ENCODE results near the gene TTC28. TPM values are rescaled to one million over a fixed set of nuclear protein-coding genes. Genes with fewer than 3 reads are reported as not detected.

Gene TTC28
- total RNA-seq, 5 donors from 2014 or later (not counting 1 experiment from before 2014, with no cell fraction given) = 2.3 to 7.8 (median 3.0) TPM

GRCh38 chr22:28146401-28147314 is 533.0 kb downstream of the TTC28 start:
- DNase-seq = no peak
- Histone ChIP-seq H3K4me1 (ENCODE audit: control insufficient read depth in 1 of 2, extremely low read depth in 1 of 2, insufficient read depth in 2 of 2, low read length in 2 of 2) (no peaks in the 10 kb centered on the region), H3K36me3 (ENCODE audit: control insufficient read depth in 2 of 2, extremely low read depth in 1 of 2, insufficient read depth in 1 of 2, low read length in 1 of 2) (no peaks in the 10 kb centered on the region), H3K4me3 (ENCODE audit: control insufficient read depth in 1 of 2, extremely low read depth in 1 of 2, low read length in 1 of 2) (no peak overlapping the region), H3K27ac (ENCODE audit: low read length) (no peak overlapping the region), H3K27me3 (replicated peaks in 1 of 2; ENCODE audit: control insufficient read depth in 2 of 2, extremely low read depth in 1 of 2, insufficient read depth in 2 of 2, low read length in 1 of 2) (peaks cover 0 to 3% of the 10 kb centered on the region in 2 experiments), H3K9me3 (no peaks in the 10 kb centered on the region)
- Mint-ChIP-seq H3K36me3 (no peaks in the 10 kb centered on the region), H3K4me3 (no peak overlapping the region), H3K27me3 (peaks cover 6 to 10% of the 10 kb centered on the region in 2 donors), H3K27ac (no peak overlapping the region), H3K4me1 (no peaks in the 10 kb centered on the region), H3K9me3 (no peaks in the 10 kb centered on the region)
- CTCF ChIA-PET = interaction anchor here in 1 of 2 donors (0.7 kb wide), 1 partner anchor 9 kb away, joined by 9 read pairs; no protein-coding TSS in a partner anchor
- no CpG with 5 or more reads among the region's 5 CpGs for WGBS (ENCODE audit: insufficient coverage)
- POLR2A ChIA-PET = no interaction called here
- ATAC-seq (replicated peaks in 1 of 4) = no peak

- H3K27me3 ChIP-seq (replicated peaks in 1 of 2; ENCODE audit: control insufficient read depth in 2 of 2, extremely low read depth in 1 of 2, insufficient read depth in 2 of 2, low read length in 1 of 2) = no peaks in the 10 kb centered on the region
- CTCF ChIA-PET = no interaction called here
- no peak overlapping the region for H3K27ac Mint-ChIP-seq
- no peaks in the 10 kb centered on the region for H3K4me1 ChIP-seq (ENCODE audit: control insufficient read depth in 1 of 2, extremely low read depth in 1 of 2, insufficient read depth in 2 of 2, low read length in 2 of 2)
- WGBS (ENCODE audit: insufficient coverage) = no CpG with 5 or more reads among the region's 3 CpGs
- no peak for ATAC-seq (replicated peaks in 1 of 4)
- H3K27me3 Mint-ChIP-seq = peaks cover 6 to 10% of the 10 kb centered on the region in 2 donors
- H3K36me3 Mint-ChIP-seq = no peaks in the 10 kb centered on the region
- POLR2A ChIA-PET = no interaction called here
- H3K27ac ChIP-seq (ENCODE audit: low read length) = no peak overlapping the region
- no peaks in the 10 kb centered on the region for H3K9me3 ChIP-seq
- no peak for DNase-seq
- H3K4me1 Mint-ChIP-seq = no peaks in the 10 kb centered on the region
- no peak overlapping the region for H3K4me3 ChIP-seq (ENCODE audit: control insufficient read depth in 1 of 2, extremely low read depth in 1 of 2, low read length in 1 of 2)
- H3K36me3 ChIP-seq (ENCODE audit: control insufficient read depth in 2 of 2, extremely low read depth in 1 of 2, insufficient read depth in 1 of 2, low read length in 1 of 2) = no peaks in the 10 kb centered on the region
- no peaks in the 10 kb centered on the region for H3K9me3 Mint-ChIP-seq
- H3K4me3 Mint-ChIP-seq = no peak overlapping the region
These were observed 535.5 kb downstream of the TTC28 start for GRCh38 chr22:28143961-28144745.

- Mint-ChIP-seq H3K9me3 (no peaks in the 10 kb centered on the region), H3K27me3 (peaks cover 6 to 10% of the 10 kb centered on the region in 2 donors), H3K4me3 (no peak overlapping the region), H3K36me3 (no peaks in the 10 kb centered on the region), H3K4me1 (no peaks in the 10 kb centered on the region), H3K27ac (no peak overlapping the region)
- Histone ChIP-seq H3K27ac (ENCODE audit: low read length) (no peak overlapping the region), H3K9me3 (no peaks in the 10 kb centered on the region), H3K36me3 (ENCODE audit: control insufficient read depth in 2 of 2, extremely low read depth in 1 of 2, insufficient read depth in 1 of 2, low read length in 1 of 2) (no peaks in the 10 kb centered on the region), H3K4me3 (ENCODE audit: control insufficient read depth in 1 of 2, extremely low read depth in 1 of 2, low read length in 1 of 2) (no peak overlapping the region), H3K27me3 (replicated peaks in 1 of 2; ENCODE audit: control insufficient read depth in 2 of 2, extremely low read depth in 1 of 2, insufficient read depth in 2 of 2, low read length in 1 of 2) (no peaks in the 10 kb centered on the region), H3K4me1 (ENCODE audit: control insufficient read depth in 1 of 2, extremely low read depth in 1 of 2, insufficient read depth in 2 of 2, low read length in 2 of 2) (no peaks in the 10 kb centered on the region)
- ChIA-PET CTCF (no interaction called here), POLR2A (no interaction called here)
- WGBS (ENCODE audit: insufficient coverage) = no CpG with 5 or more reads among the region's 2 CpGs
- ATAC-seq (replicated peaks in 1 of 4) = no peak
- DNase-seq = no peak
These were observed 536.3 kb downstream of the TTC28 start for GRCh38 chr22:28143241-28143865.

- Mint-ChIP-seq H3K27ac (no peak overlapping the region), H3K4me3 (no peak overlapping the region), H3K4me1 (no peaks in the 10 kb centered on the region), H3K27me3 (peaks cover 4 to 6% of the 10 kb centered on the region in 2 donors), H3K36me3 (no peaks in the 10 kb centered on the region), H3K9me3 (no peaks in the 10 kb centered on the region)
- no peaks in the 10 kb centered on the region for H3K9me3 ChIP-seq
- no peak overlapping the region for H3K27ac ChIP-seq (ENCODE audit: low read length)
- no peaks in the 10 kb centered on the region for H3K4me1 ChIP-seq (ENCODE audit: control insufficient read depth in 1 of 2, extremely low read depth in 1 of 2, insufficient read depth in 2 of 2, low read length in 2 of 2)
- peaks cover 0 to 3% of the 10 kb centered on the region in 2 experiments for H3K27me3 ChIP-seq (replicated peaks in 1 of 2; ENCODE audit: control insufficient read depth in 2 of 2, extremely low read depth in 1 of 2, insufficient read depth in 2 of 2, low read length in 1 of 2)
- ATAC-seq (replicated peaks in 1 of 4) = no peak
- ChIA-PET POLR2A (no interaction called here), CTCF (no interaction called here)
- no peak for DNase-seq
- no peaks in the 10 kb centered on the region for H3K36me3 ChIP-seq (ENCODE audit: control insufficient read depth in 2 of 2, extremely low read depth in 1 of 2, insufficient read depth in 1 of 2, low read length in 1 of 2)
- no peak overlapping the region for H3K4me3 ChIP-seq (ENCODE audit: control insufficient read depth in 1 of 2, extremely low read depth in 1 of 2, low read length in 1 of 2)
- WGBS (ENCODE audit: insufficient coverage) = no CpG with 5 or more reads among the region's 2 CpGs
These were observed 537.2 kb downstream of the TTC28 start for GRCh38 chr22:28142361-28142961.

- DNase-seq (no peak), ATAC-seq (replicated peaks in 1 of 4) (no peak)
- Mint-ChIP-seq H3K4me1 (no peaks in the 10 kb centered on the region), H3K9me3 (no peaks in the 10 kb centered on the region), H3K27ac (no peak overlapping the region), H3K4me3 (no peak overlapping the region), H3K36me3 (no peaks in the 10 kb centered on the region), H3K27me3 (peaks cover 3 to 6% of the 10 kb centered on the region in 2 donors)
- POLR2A ChIA-PET = no interaction called here
- H3K4me1 ChIP-seq (ENCODE audit: control insufficient read depth in 1 of 2, extremely low read depth in 1 of 2, insufficient read depth in 2 of 2, low read length in 2 of 2) = no peaks in the 10 kb centered on the region
- H3K4me3 ChIP-seq (ENCODE audit: control insufficient read depth in 1 of 2, extremely low read depth in 1 of 2, low read length in 1 of 2) = no peak overlapping the region
- no CpG with 5 or more reads among the region's 2 CpGs for WGBS (ENCODE audit: insufficient coverage)
- no peaks in the 10 kb centered on the region for H3K9me3 ChIP-seq
- no peaks in the 10 kb centered on the region for H3K36me3 ChIP-seq (ENCODE audit: control insufficient read depth in 2 of 2, extremely low read depth in 1 of 2, insufficient read depth in 1 of 2, low read length in 1 of 2)
- no peak overlapping the region for H3K27ac ChIP-seq (ENCODE audit: low read length)
- peaks cover 0 to 3% of the 10 kb centered on the region in 2 experiments for H3K27me3 ChIP-seq (replicated peaks in 1 of 2; ENCODE audit: control insufficient read depth in 2 of 2, extremely low read depth in 1 of 2, insufficient read depth in 2 of 2, low read length in 1 of 2)
- CTCF ChIA-PET = no interaction called here
These were observed 538.0 kb downstream of the TTC28 start for GRCh38 chr22:28141614-28142013.

GRCh38 chr22:28139961-28140360 is 539.7 kb downstream of the TTC28 start:
- H3K4me3 Mint-ChIP-seq = no peak overlapping the region
- CTCF ChIA-PET = no interaction called here
- peaks cover 0 to 6% of the 10 kb centered on the region in 2 donors for H3K27me3 Mint-ChIP-seq
- no peaks in the 10 kb centered on the region for H3K4me1 Mint-ChIP-seq
- no peak overlapping the region for H3K27ac Mint-ChIP-seq
- ATAC-seq (replicated peaks in 1 of 4) (no peak), DNase-seq (no peak)
- H3K4me1 ChIP-seq (ENCODE audit: control insufficient read depth in 1 of 2, extremely low read depth in 1 of 2, insufficient read depth in 2 of 2, low read length in 2 of 2) = no peaks in the 10 kb centered on the region
- H3K36me3 ChIP-seq (ENCODE audit: control insufficient read depth in 2 of 2, extremely low read depth in 1 of 2, insufficient read depth in 1 of 2, low read length in 1 of 2) = no peaks in the 10 kb centered on the region
- POLR2A ChIA-PET = no interaction called here
- H3K27ac ChIP-seq (ENCODE audit: low read length) = no peak overlapping the region
- no peak overlapping the region for H3K4me3 ChIP-seq (ENCODE audit: control insufficient read depth in 1 of 2, extremely low read depth in 1 of 2, low read length in 1 of 2)
- H3K27me3 ChIP-seq (replicated peaks in 1 of 2; ENCODE audit: control insufficient read depth in 2 of 2, extremely low read depth in 1 of 2, insufficient read depth in 2 of 2, low read length in 1 of 2) = peaks cover 0 to 3% of the 10 kb centered on the region in 2 experiments
- WGBS (ENCODE audit: insufficient coverage) = 64% methylated on average over 1 of the region's 2 CpGs
- H3K36me3 Mint-ChIP-seq = no peaks in the 10 kb centered on the region
- H3K9me3 ChIP-seq = no peaks in the 10 kb centered on the region
- H3K9me3 Mint-ChIP-seq = no peaks in the 10 kb centered on the region

All from T-cell (primary cell).